GM10248 (cell line): ENCODE results near the gene FIS1.

Experiments
- CTCF ChIA-PET: fragments of 300-600 bp; sonication (Branson Sonifier 250); formaldehyde crosslinking; extraction: SDS; loops from one replicate; lab custom pipeline; 2021; ENCODE audit warnings: antibody characterized with exemption; lab: Yijun Ruan, JAX
- POLR2A ChIA-PET: fragments of 350-650 bp; sonication (Branson Sonifier 250); formaldehyde crosslinking; extraction: SDS; loops from one replicate; lab custom pipeline; 2020; ENCODE audit warnings: antibody characterized with exemption; lab: Yijun Ruan, JAX
- DNase-seq: peaks from one replicate; pipeline ENCODE4 v3.0.0; 2012; ENCODE audit errors: extremely low spot score
- CTCF ChIP-seq: IDR thresholded peaks from 2 replicates; pipeline ENCODE4 v1.5.1; 2012; ENCODE audit warnings: mild to moderate bottlenecking, low read depth; ENCODE audit errors: extremely low read depth, missing control alignments, control extremely low read depth

The FIS1 gene

GRCh38 chr7:101238226-101239182 is 6.4 kb downstream of the FIS1 start:
- no peak for DNase-seq
- POLR2A ChIA-PET: interaction anchor here (0.7 kb wide), 1 partner anchor 19 kb away, joined by 3 read pairs; no protein-coding TSS in a partner anchor
- no peak for TF ChIP-seq CTCF
- CTCF ChIA-PET: interaction anchor here (1.1 to 1.2 kb wide), 3 partner anchors 13 to 95 kb away, joined by 3 to 4 read pairs (median 3); no protein-coding TSS in a partner anchor

- CTCF ChIA-PET: interaction anchor here (0.9 to 3.7 kb wide), 4 partner anchors 7 to 54 kb away, joined by 3 to 21 read pairs (median 4); partner anchors contain the start of genes FIS1 and PLOD3
- TF ChIP-seq CTCF: no peak
- DNase-seq: no peak
- POLR2A ChIA-PET: interaction anchor here (0.7 to 1.0 kb wide), 2 partner anchors 18 to 19 kb away, joined by 3 to 4 read pairs; partner anchors contain the start of gene ZNHIT1
Measured at GRCh38 chr7:101237206-101238067, 7.4 kb downstream of the FIS1 start, which contains the start of gene CLDN15. Gene CLDN15 (minus strand): TSS chr7:101237802. CDS start chr7:101237581, 221 bp downstream.

- TF ChIP-seq CTCF: no peak
- DNase-seq: no peak
- ChIA-PET POLR2A (no interaction called here), CTCF (interaction anchor here (0.9 to 3.7 kb wide), 4 partner anchors 8 to 55 kb away, joined by 3 to 21 read pairs (median 4); partner anchors contain the start of genes FIS1 and PLOD3)
Measured at GRCh38 chr7:101236292-101236835, 8.5 kb downstream of the FIS1 start.

GRCh38 chr7:101235522-101235921 is 9.4 kb downstream of the FIS1 start:
- ChIA-PET POLR2A (interaction anchor here (0.6 kb wide), 1 partner anchor 14 kb away, joined by 4 read pairs; no protein-coding TSS in a partner anchor), CTCF (interaction anchor here (1.7 to 3.7 kb wide), 4 partner anchors 9 to 47 kb away, joined by 4 to 21 read pairs (median 6); partner anchors contain the start of genes FIS1 and PLOD3)
- TF ChIP-seq CTCF: no peak
- DNase-seq: no peak

GRCh38 chr7:101235050-101235449 is 9.8 kb downstream of the FIS1 start:
- CTCF ChIA-PET: interaction anchor here (1.7 to 3.7 kb wide), 3 partner anchors 9 to 48 kb away, joined by 4 to 21 read pairs (median 7); partner anchors contain the start of gene FIS1
- TF ChIP-seq CTCF: peak; percentile 24
- no peak for DNase-seq
- POLR2A ChIA-PET: interaction anchor here (0.6 kb wide), 1 partner anchor 14 kb away, joined by 4 read pairs; no protein-coding TSS in a partner anchor
